Measurements from ENCODE around the gene RABGAP1L. TPM values are rescaled to one million over a fixed set of nuclear protein-coding genes. Genes with fewer than 3 reads are reported as not detected.

Gene RABGAP1L
- total RNA-seq, 1 experiment from 2014 or later = 76.9 TPM

GRCh38 chr1:174171073-174171472 lies 11.8 kb downstream of the RABGAP1L start:
- no peak overlapping the region for H3K4me3 Mint-ChIP-seq
- TF ChIP-seq JUN (CRISPR knock-in tag; IDR thresholded peaks at IDR 0.05) (no peak), ZNF121 (CRISPR knock-in tag; IDR thresholded peaks at IDR 0.05) (no peak), KAT7 (CRISPR knock-in tag; IDR thresholded peaks at IDR 0.05; ENCODE audit: borderline replicate concordance) (no peak), ZNF232 (CRISPR knock-in tag; IDR thresholded peaks at IDR 0.05) (no peak), SMAD3 (CRISPR knock-in tag; IDR thresholded peaks at IDR 0.05; ENCODE audit: borderline replicate concordance) (no peak), ATF1 (CRISPR knock-in tag; IDR thresholded peaks at IDR 0.05) (no peak), ARID4B (CRISPR knock-in tag; IDR thresholded peaks at IDR 0.05; ENCODE audit: borderline replicate concordance) (no peak), EMX1 (CRISPR knock-in tag; IDR thresholded peaks at IDR 0.05) (no peak), HMGXB4 (CRISPR knock-in tag; IDR thresholded peaks at IDR 0.05) (no peak), USF1 (CRISPR knock-in tag; IDR thresholded peaks at IDR 0.05) (no peak), MAX (CRISPR knock-in tag; IDR thresholded peaks at IDR 0.05) (no peak), STAT6 (CRISPR knock-in tag; conservative IDR thresholded peaks at IDR 0.05; ENCODE audit: low read depth) (no peak), NR1H2 (CRISPR knock-in tag; IDR thresholded peaks at IDR 0.05) (no peak), FOXP1 (CRISPR knock-in tag; IDR thresholded peaks at IDR 0.05; ENCODE audit: borderline replicate concordance) (no peak), ATF2 (CRISPR knock-in tag; IDR thresholded peaks at IDR 0.05; ENCODE audit: borderline replicate concordance, low read depth) (no peak), TEAD4 (CRISPR knock-in tag; IDR thresholded peaks at IDR 0.05) (no peak), TP53 (CRISPR knock-in tag; IDR thresholded peaks at IDR 0.05) (no peak)

More at GRCh38 chr1:174171073-174171472, 11.8 kb downstream of the RABGAP1L start:
- DNase-seq (ENCODE audit: low spot score) (no peak), ATAC-seq (no peak)
- no peaks in the 10 kb centered on the region for H3K9me3 Mint-ChIP-seq
- POLR2A ChIA-PET = no interaction called here
- no peaks in the 10 kb centered on the region for H3K4me1 Mint-ChIP-seq
- H3K27me3 Mint-ChIP-seq (ENCODE audit: low read depth) = no peaks in the 10 kb centered on the region
- no peaks in the 10 kb centered on the region for H3K36me3 Mint-ChIP-seq
- CTCF ChIA-PET = interaction anchor here (0.6 kb wide), 1 partner anchor 273 kb away, joined by 3 read pairs; no protein-coding TSS in a partner anchor
- H3K27ac Mint-ChIP-seq = no peak overlapping the region
